SU-DHL-6 (cell line): ENCODE measurements around the gene MRPL34.

ENCODE experiments used
- H2AFZ ChIP-seq: fragments of 200-600 bp; sonication (generic); 2 replicates; pipeline ENCODE4 v1.6.1; 2014; ENCODE audit warnings: low read depth, mild to moderate bottlenecking, moderate library complexity, mixed read lengths, antibody characterized with exemption, low read length; ENCODE audit not compliant: severe bottlenecking
- H3F3A ChIP-seq: fragments of 200-600 bp; shearing (Covaris generic); 2 replicates; pipeline ENCODE4 v1.6.0; 2016; ENCODE audit warnings: antibody characterized with exemption, mild to moderate bottlenecking; ENCODE audit not compliant: insufficient read depth
- H3K27ac ChIP-seq: fragments of 200-600 bp; sonication (generic); 2 replicates; pipeline ENCODE4 v1.5.1; 2016; ENCODE audit warnings: low read depth, mild to moderate bottlenecking, low read length, moderate library complexity, mixed read lengths
- H3K27me3 ChIP-seq: fragments of 200-600 bp; sonication (generic), shearing (Covaris generic); 2 replicates; pipeline ENCODE4 v1.6.0; 2014; ENCODE audit warnings: mild to moderate bottlenecking, low read length
- H3K36me3 ChIP-seq: fragments of 200-600 bp; sonication (generic); 2 replicates; pipeline ENCODE4 v1.6.1; 2014; ENCODE audit warnings: mild to moderate bottlenecking, low read length, mixed read lengths
- H3K4me2 ChIP-seq: fragments of 300-600, 200-600 bp; shearing (Covaris generic), sonication (generic); 2 replicates; pipeline ENCODE4 v1.6.0; 2014; ENCODE audit warnings: low read length, low read depth, mild to moderate bottlenecking; ENCODE audit not compliant: poor library complexity, severe bottlenecking
- H3K4me3 ChIP-seq: fragments of 200-600 bp; sonication (generic); 2 replicates; pipeline ENCODE4 v1.5.1; 2014; ENCODE audit warnings: antibody characterized with exemption, low read length, mild to moderate bottlenecking, mixed read lengths; ENCODE audit not compliant: insufficient read depth, poor library complexity, severe bottlenecking
- H3K79me2 ChIP-seq: fragments of 200-600 bp; sonication (generic); 2 replicates; pipeline ENCODE4 v1.6.1; 2014; ENCODE audit warnings: mild to moderate bottlenecking, low read length, moderate library complexity; ENCODE audit not compliant: insufficient read depth
- H3K9ac ChIP-seq: fragments of 200-600 bp; sonication (generic); 2 replicates; pipeline ENCODE4 v1.7.0; 2014; ENCODE audit warnings: mild to moderate bottlenecking, low read length
- H3K9me2 ChIP-seq: fragments of 200-600 bp; sonication (generic); replicated peaks from 2 replicates; pipeline ENCODE4 v1.6.1; 2014; ENCODE audit warnings: low read length; ENCODE audit not compliant: insufficient read depth
- H3K9me3 ChIP-seq: fragments of 200-600 bp; sonication (generic); 2 replicates; pipeline ENCODE4 v1.6.1; 2014; ENCODE audit warnings: low read length, mixed read lengths; ENCODE audit not compliant: insufficient read depth
- H4K20me1 ChIP-seq: fragments of 200-600 bp; sonication (generic); 2 replicates; pipeline ENCODE4 v1.6.1; 2014; ENCODE audit warnings: low read depth, mild to moderate bottlenecking, antibody characterized with exemption, low read length, moderate library complexity, mixed read lengths
- EZH2phosphoT487 ChIP-seq: fragments of 200-600 bp; sonication (generic), shearing (Covaris generic); conservative IDR thresholded peaks from 2 replicates; pipeline ENCODE4 v1.6.1; 2018; ENCODE audit warnings: mild to moderate bottlenecking, antibody characterized with exemption, low read length, moderate library complexity, mixed read lengths
- TF ChIP-seq, protein P1 (sequence below): fragments of 200-600 bp; sonication (generic); IDR thresholded peaks from one replicate; pipeline ENCODE4 v1.5.1; 2017; ENCODE audit warnings: antibody characterized with exemption, mild to moderate bottlenecking, low read length, moderate library complexity; ENCODE audit not compliant: insufficient read depth, poor library complexity, severe bottlenecking

MRPL34 gene

DNA sequence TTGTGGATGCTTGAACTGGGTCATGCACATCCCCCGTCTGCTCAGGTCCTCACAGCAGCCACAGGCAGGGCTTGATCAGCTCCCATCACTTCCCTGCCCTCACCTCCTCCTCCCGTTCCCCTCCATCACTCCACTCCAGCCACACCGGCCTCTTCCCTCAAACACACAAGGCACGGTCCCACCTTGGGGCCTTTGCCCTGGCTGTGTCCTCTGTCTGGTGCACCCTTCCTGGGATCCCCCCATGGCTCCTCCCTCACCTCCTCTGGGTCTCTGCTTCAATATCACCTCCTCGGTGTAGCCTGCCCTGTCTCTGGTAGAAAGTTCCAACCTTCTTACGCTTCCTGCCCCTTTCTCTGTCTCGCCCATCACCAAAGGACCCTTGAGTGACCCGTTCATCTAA, 47.7 kb downstream of the MRPL34 start:
- Histone ChIP-seq H3K9me2 (no peaks in the 10 kb centered on the region), H3K79me2 (no peaks in the 10 kb centered on the region), H3K9ac (no peak overlapping the region), H2AFZ (no peak overlapping the region), H3K4me2 (no peak overlapping the region), H3K9me3 (no peaks in the 10 kb centered on the region), H3K27me3 (no peaks in the 10 kb centered on the region), H3K27ac (no peak overlapping the region), H4K20me1 (no peaks in the 10 kb centered on the region), H3F3A (no peaks in the 10 kb centered on the region), H3K36me3 (no peaks in the 10 kb centered on the region), H3K4me3 (no peak overlapping the region)
- TF ChIP-seq EZH2phosphoT487, result no peak
- TF ChIP-seq, protein P1, sequence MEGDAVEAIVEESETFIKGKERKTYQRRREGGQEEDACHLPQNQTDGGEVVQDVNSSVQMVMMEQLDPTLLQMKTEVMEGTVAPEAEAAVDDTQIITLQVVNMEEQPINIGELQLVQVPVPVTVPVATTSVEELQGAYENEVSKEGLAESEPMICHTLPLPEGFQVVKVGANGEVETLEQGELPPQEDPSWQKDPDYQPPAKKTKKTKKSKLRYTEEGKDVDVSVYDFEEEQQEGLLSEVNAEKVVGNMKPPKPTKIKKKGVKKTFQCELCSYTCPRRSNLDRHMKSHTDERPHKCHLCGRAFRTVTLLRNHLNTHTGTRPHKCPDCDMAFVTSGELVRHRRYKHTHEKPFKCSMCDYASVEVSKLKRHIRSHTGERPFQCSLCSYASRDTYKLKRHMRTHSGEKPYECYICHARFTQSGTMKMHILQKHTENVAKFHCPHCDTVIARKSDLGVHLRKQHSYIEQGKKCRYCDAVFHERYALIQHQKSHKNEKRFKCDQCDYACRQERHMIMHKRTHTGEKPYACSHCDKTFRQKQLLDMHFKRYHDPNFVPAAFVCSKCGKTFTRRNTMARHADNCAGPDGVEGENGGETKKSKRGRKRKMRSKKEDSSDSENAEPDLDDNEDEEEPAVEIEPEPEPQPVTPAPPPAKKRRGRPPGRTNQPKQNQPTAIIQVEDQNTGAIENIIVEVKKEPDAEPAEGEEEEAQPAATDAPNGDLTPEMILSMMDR, result no peak
